ENCODE results near the gene FTCD. TPM values are rescaled to one million over a fixed set of nuclear protein-coding genes. Genes with fewer than 3 reads are reported as not detected.

The FTCD gene
- total RNA-seq, 1 donor from 2014 or later, result 2.3 TPM

- peak; percentile 80 for DNase-seq (ENCODE audit: extremely low spot score, unreplicated experiment)
- no peak for TF ChIP-seq CTCF (IDR thresholded peaks at IDR 0.05)
- no peaks in the 10 kb centered on the region for H3K9me3 Mint-ChIP-seq (ENCODE audit: unreplicated experiment)
- H3K27ac Mint-ChIP-seq (ENCODE audit: unreplicated experiment), result no peak overlapping the region
- no peak overlapping the region for H3K4me3 Mint-ChIP-seq (ENCODE audit: unreplicated experiment)
- no peaks in the 10 kb centered on the region for H3K27me3 Mint-ChIP-seq (ENCODE audit: unreplicated experiment)
- H3K4me1 Mint-ChIP-seq (ENCODE audit: unreplicated experiment), result no peaks in the 10 kb centered on the region
- H3K36me3 Mint-ChIP-seq (ENCODE audit: unreplicated experiment), result peaks cover 6% of the 10 kb centered on the region
Measured at GRCh38 chr21:46160657-46160906, 5.2 kb upstream of the FTCD start.

GRCh38 chr21:46159841-46160656 is 4.7 kb upstream of the FTCD start:
- peaks cover 3% of the 10 kb centered on the region for H3K36me3 Mint-ChIP-seq (ENCODE audit: unreplicated experiment)
- DNase-seq (ENCODE audit: extremely low spot score, unreplicated experiment), result peak; percentile 78
- H3K27ac Mint-ChIP-seq (ENCODE audit: unreplicated experiment), result no peak overlapping the region
- H3K4me3 Mint-ChIP-seq (ENCODE audit: unreplicated experiment), result no peak overlapping the region
- H3K4me1 Mint-ChIP-seq (ENCODE audit: unreplicated experiment), result no peaks in the 10 kb centered on the region
- H3K9me3 Mint-ChIP-seq (ENCODE audit: unreplicated experiment), result no peaks in the 10 kb centered on the region
- H3K27me3 Mint-ChIP-seq (ENCODE audit: unreplicated experiment), result no peaks in the 10 kb centered on the region
- no peak for TF ChIP-seq CTCF (IDR thresholded peaks at IDR 0.05)

GRCh38 chr21:46159390-46159789 is 4.0 kb upstream of the FTCD start:
- peak; percentile 75 for DNase-seq (ENCODE audit: extremely low spot score, unreplicated experiment)
- Mint-ChIP-seq H3K36me3 (ENCODE audit: unreplicated experiment) (no peaks in the 10 kb centered on the region), H3K9me3 (ENCODE audit: unreplicated experiment) (no peaks in the 10 kb centered on the region), H3K27me3 (ENCODE audit: unreplicated experiment) (no peaks in the 10 kb centered on the region), H3K4me1 (ENCODE audit: unreplicated experiment) (no peaks in the 10 kb centered on the region), H3K4me3 (ENCODE audit: unreplicated experiment) (no peak overlapping the region), H3K27ac (ENCODE audit: unreplicated experiment) (no peak overlapping the region)
- no peak for TF ChIP-seq CTCF (IDR thresholded peaks at IDR 0.05)

GRCh38 chr21:46158666-46159300 is 3.4 kb upstream of the FTCD start:
- no peak for TF ChIP-seq CTCF (IDR thresholded peaks at IDR 0.05)
- peak; percentile 80 for DNase-seq (ENCODE audit: extremely low spot score, unreplicated experiment)

GRCh38 chr21:46157987-46158451 is 2.6 kb upstream of the FTCD start:
- H3K9me3 Mint-ChIP-seq (ENCODE audit: unreplicated experiment), result no peaks in the 10 kb centered on the region
- H3K4me1 Mint-ChIP-seq (ENCODE audit: unreplicated experiment), result no peaks in the 10 kb centered on the region
- H3K27ac Mint-ChIP-seq (ENCODE audit: unreplicated experiment), result no peak overlapping the region
- DNase-seq (ENCODE audit: extremely low spot score, unreplicated experiment), result peak; percentile 76
- TF ChIP-seq CTCF (IDR thresholded peaks at IDR 0.05), result no peak
- H3K27me3 Mint-ChIP-seq (ENCODE audit: unreplicated experiment), result no peaks in the 10 kb centered on the region
- no peak overlapping the region for H3K4me3 Mint-ChIP-seq (ENCODE audit: unreplicated experiment)
- H3K36me3 Mint-ChIP-seq (ENCODE audit: unreplicated experiment), result no peaks in the 10 kb centered on the region

More at GRCh38 chr21:46158666-46159300, 3.4 kb upstream of the FTCD start:
- Mint-ChIP-seq H3K4me3 (ENCODE audit: unreplicated experiment) (no peak overlapping the region), H3K27me3 (ENCODE audit: unreplicated experiment) (no peaks in the 10 kb centered on the region), H3K36me3 (ENCODE audit: unreplicated experiment) (no peaks in the 10 kb centered on the region), H3K9me3 (ENCODE audit: unreplicated experiment) (no peaks in the 10 kb centered on the region), H3K27ac (ENCODE audit: unreplicated experiment) (no peak overlapping the region), H3K4me1 (ENCODE audit: unreplicated experiment) (no peaks in the 10 kb centered on the region)

Data from osteocyte (in vitro differentiated cells).